Fibroblast of lung (primary cell): ENCODE measurements around the gene KRT76.

Experiments
- EZH2 ChIP-seq: IDR thresholded peaks from 2 replicates; pipeline ENCODE4 v1.5.1; 2012; ENCODE audit warnings: low read length, control low read depth, mild to moderate bottlenecking; ENCODE audit errors: missing control alignments
- TF ChIP-seq, protein P1 (sequence below), 2 donors: IDR thresholded peaks in 1 of 2; conservative IDR thresholded peaks in 1 of 2; 1 replicate in 1 of 2; 2 replicates in 1 of 2; pipeline ENCODE4 v1.5.1; 2011 to 2012; ENCODE audit warnings: low read length in 2 of 2, control low read depth in 1 of 2, inconsistent platforms in 1 of 2, low read depth in 1 of 2, mild to moderate bottlenecking in 1 of 2

DNA sequence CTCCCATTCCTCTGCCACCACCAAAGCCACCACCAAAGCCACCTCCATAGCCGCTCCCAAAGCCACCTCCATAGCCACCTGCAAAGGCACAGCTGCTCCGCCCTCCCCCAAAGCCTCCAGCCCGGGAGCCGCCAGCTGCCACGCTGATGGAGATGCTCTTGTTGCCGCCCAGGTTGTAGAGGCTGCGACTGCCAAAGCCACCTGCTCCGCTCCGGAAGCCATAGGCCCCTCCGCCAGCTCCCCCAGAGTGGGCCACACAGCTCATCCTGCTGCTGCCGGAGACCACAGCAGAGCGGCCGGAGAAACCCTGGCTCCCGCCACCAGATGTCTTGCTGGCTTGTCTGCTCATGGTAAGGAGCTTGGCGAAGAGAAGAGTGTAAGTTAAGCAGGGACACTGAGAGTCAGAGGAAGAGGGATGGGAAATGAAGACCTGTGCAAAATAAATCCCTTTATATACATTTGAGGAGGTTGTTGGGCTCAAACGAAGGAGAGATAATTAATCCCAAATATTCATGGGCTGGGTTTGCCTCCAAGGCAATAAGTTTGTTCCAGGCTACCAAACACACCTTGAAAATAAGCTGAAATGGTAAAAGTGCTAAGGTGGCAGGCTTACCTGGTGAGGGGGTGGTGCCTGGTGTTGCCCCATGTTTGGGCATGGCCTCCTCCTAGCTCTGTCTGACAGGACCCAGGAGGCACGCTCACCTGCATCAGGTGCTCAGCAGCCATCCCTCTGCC is 18.7 kb upstream of the KRT76 start, which contains the start of gene KRT3:
- TF ChIP-seq, protein P1, sequence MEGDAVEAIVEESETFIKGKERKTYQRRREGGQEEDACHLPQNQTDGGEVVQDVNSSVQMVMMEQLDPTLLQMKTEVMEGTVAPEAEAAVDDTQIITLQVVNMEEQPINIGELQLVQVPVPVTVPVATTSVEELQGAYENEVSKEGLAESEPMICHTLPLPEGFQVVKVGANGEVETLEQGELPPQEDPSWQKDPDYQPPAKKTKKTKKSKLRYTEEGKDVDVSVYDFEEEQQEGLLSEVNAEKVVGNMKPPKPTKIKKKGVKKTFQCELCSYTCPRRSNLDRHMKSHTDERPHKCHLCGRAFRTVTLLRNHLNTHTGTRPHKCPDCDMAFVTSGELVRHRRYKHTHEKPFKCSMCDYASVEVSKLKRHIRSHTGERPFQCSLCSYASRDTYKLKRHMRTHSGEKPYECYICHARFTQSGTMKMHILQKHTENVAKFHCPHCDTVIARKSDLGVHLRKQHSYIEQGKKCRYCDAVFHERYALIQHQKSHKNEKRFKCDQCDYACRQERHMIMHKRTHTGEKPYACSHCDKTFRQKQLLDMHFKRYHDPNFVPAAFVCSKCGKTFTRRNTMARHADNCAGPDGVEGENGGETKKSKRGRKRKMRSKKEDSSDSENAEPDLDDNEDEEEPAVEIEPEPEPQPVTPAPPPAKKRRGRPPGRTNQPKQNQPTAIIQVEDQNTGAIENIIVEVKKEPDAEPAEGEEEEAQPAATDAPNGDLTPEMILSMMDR (conservative IDR thresholded peaks at IDR 0.05 in 1 of 2, IDR thresholded peaks at IDR 0.05 in 1 of 2; ENCODE audit: low read depth in 1 of 2, low read length in 2 of 2) = no peak
- no peak for TF ChIP-seq EZH2
